MM.1S (cell line): ENCODE measurements around the gene E4F1.
"Not testable (repeated sequence)": the region's sequence is repeated elsewhere in the genome, so short reads cannot be mapped to it uniquely, and the experiment has no call there.

Experiments
- DNase-seq: peaks from one replicate; pipeline ENCODE4 v3.0.0-alpha.2; 2015
- H2AFZ ChIP-seq: fragments of 300-600 bp; sonication (generic); 2 replicates; pipeline ENCODE4 v1.6.0; 2016; ENCODE audit warnings: antibody characterized with exemption, low read length
- H3F3A ChIP-seq: fragments of 300-600 bp; sonication (generic); 2 replicates; pipeline ENCODE4 v1.6.1; 2016; ENCODE audit warnings: mild to moderate bottlenecking, antibody characterized with exemption, low read length, moderate library complexity, mixed read lengths; ENCODE audit not compliant: insufficient read depth
- H3K27ac ChIP-seq: fragments of 300-600 bp; sonication (generic); 2 replicates; pipeline ENCODE4 v1.5.1; 2016; ENCODE audit warnings: mild to moderate bottlenecking, low read length
- H3K27me3 ChIP-seq: fragments of 300-600 bp; sonication (generic); replicated peaks from 2 replicates; pipeline ENCODE4 v1.6.0; 2016; ENCODE audit warnings: low read length; ENCODE audit not compliant: insufficient read depth
- H3K36me3 ChIP-seq: fragments of 300-600 bp; sonication (generic); replicated peaks from 2 replicates; pipeline ENCODE4 v1.6.1; 2016; ENCODE audit warnings: mild to moderate bottlenecking, low read length, mixed read lengths; ENCODE audit not compliant: insufficient read depth
- H3K4me1 ChIP-seq: fragments of 300-600 bp; sonication (generic); 2 replicates; pipeline ENCODE4 v1.6.1; 2016; ENCODE audit warnings: low read length, mixed read lengths
- H3K4me2 ChIP-seq: fragments of 300-600 bp; sonication (generic); 2 replicates; pipeline ENCODE4 v1.6.0; 2016; ENCODE audit warnings: low read depth, low read length
- H3K4me3 ChIP-seq: fragments of 300-600 bp; sonication (generic); 2 replicates; pipeline ENCODE4 v1.5.1; 2016; ENCODE audit warnings: low read length, mixed read lengths
- H3K79me2 ChIP-seq: fragments of 300-600 bp; sonication (generic); 2 replicates; pipeline ENCODE4 v1.6.1; 2016; ENCODE audit warnings: mixed run types, low read length, mixed read lengths
- H3K9ac ChIP-seq: fragments of 300-600 bp; sonication (generic); 2 replicates; pipeline ENCODE4 v1.6.1; 2016; ENCODE audit warnings: low read length, mixed read lengths
- H3K9me2 ChIP-seq: fragments of 300-600 bp; sonication (generic); replicated peaks from 2 replicates; pipeline ENCODE4 v1.6.1; 2016; ENCODE audit warnings: mild to moderate bottlenecking, low read length, mixed read lengths; ENCODE audit not compliant: insufficient read depth
- H3K9me3 ChIP-seq: fragments of 300-600 bp; sonication (generic); replicated peaks from 2 replicates; pipeline ENCODE4 v1.6.1; 2016; ENCODE audit warnings: mild to moderate bottlenecking, low read length, mixed read lengths; ENCODE audit not compliant: insufficient read depth
- H4K20me1 ChIP-seq: fragments of 300-600 bp; sonication (generic); 2 replicates; pipeline ENCODE4 v1.6.1; 2016; ENCODE audit warnings: mild to moderate bottlenecking, low read length, moderate library complexity, mixed read lengths; ENCODE audit not compliant: insufficient read depth
- CTCF ChIP-seq: fragments of 300-600 bp; sonication (generic); IDR thresholded peaks from 2 replicates; pipeline ENCODE4 v1.5.1; 2016; ENCODE audit warnings: antibody characterized with exemption, low read length, mixed read lengths
- EZH2 ChIP-seq: fragments of 300-600 bp; sonication (generic); optimal IDR thresholded peaks from 2 replicates; pipeline ENCODE3; 2017; ENCODE audit warnings: low read depth, mild to moderate bottlenecking, antibody characterized with exemption, low read length, mixed read lengths
- EZH2phosphoT487 ChIP-seq: fragments of 300-600 bp; sonication (generic); IDR thresholded peaks from 2 replicates; pipeline ENCODE4 v1.6.1; 2018; ENCODE audit warnings: antibody characterized with exemption, low read length

Gene E4F1

DNA sequence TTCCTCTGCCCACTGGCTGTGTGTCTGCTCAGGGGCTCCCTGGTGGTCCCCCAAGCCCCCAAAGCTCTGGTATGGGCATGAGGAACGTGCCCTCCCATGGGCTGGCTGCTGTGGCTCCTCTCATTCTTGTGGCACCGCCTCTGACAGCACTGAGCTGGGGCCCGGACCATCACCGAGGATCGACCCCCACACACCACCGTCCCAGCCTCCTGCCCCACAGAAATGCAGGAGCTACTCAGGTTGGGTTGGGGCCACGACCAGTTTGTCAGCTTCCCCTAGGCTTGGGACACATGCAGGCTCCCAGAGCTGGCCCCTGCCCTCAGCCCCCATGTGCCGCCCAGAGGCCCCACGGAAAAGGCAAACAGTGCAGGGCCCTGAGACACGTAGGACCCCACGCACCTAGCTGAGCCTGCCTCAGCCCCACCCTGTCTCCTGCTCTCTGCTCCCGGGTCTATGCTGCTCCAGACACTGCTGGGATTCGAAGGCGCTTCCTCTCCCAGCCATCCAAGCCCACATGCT, 23.7 kb upstream of the E4F1 start:
- no peaks in the 10 kb centered on the region for H3K9me2 ChIP-seq
- no peaks in the 10 kb centered on the region for H3K79me2 ChIP-seq
- no peak overlapping the region for H3K9ac ChIP-seq
- H3K27me3 ChIP-seq = peaks cover 64% of the 10 kb centered on the region
- H2AFZ ChIP-seq = no peak overlapping the region
- H3K36me3 ChIP-seq = no peaks in the 10 kb centered on the region
- DNase-seq = no peak
- TF ChIP-seq EZH2phosphoT487 (no peak), EZH2 (no peak), CTCF (no peak)
- H3K4me2 ChIP-seq = no peak overlapping the region
- no peak overlapping the region for H3K27ac ChIP-seq
- H3K4me3 ChIP-seq = no peak overlapping the region
- 0 out of 2 replicates have a peak, but pooled peaks cover 2% of the 10 kb centered on the region for H3F3A ChIP-seq
- H3K4me1 ChIP-seq = peaks cover 2% of the 10 kb centered on the region; the same call in 1 of the 2 replicates
- no peaks in the 10 kb centered on the region for H3K9me3 ChIP-seq
- no peaks in the 10 kb centered on the region for H4K20me1 ChIP-seq

GRCh38 chr16:2200313-2200712, 23.1 kb upstream of the E4F1 start:
- Histone ChIP-seq H3K9ac (no peak overlapping the region), H2AFZ (no peak overlapping the region), H3K79me2 (no peaks in the 10 kb centered on the region), H3K4me1 (peaks cover 3% of the 10 kb centered on the region; the same call in 1 of the 2 replicates), H3K4me2 (no peak overlapping the region), H3K36me3 (no peaks in the 10 kb centered on the region), H3K27ac (no peak overlapping the region), H3K9me2 (no peaks in the 10 kb centered on the region), H4K20me1 (no peaks in the 10 kb centered on the region), H3K9me3 (no peaks in the 10 kb centered on the region), H3K27me3 (peaks cover 58% of the 10 kb centered on the region), H3F3A (0 out of 2 replicates have a peak, but pooled peaks cover 3% of the 10 kb centered on the region), H3K4me3 (no peak overlapping the region)
- DNase-seq = no peak
- TF ChIP-seq EZH2 (no peak), CTCF (no peak), EZH2phosphoT487 (no peak)

DNA sequence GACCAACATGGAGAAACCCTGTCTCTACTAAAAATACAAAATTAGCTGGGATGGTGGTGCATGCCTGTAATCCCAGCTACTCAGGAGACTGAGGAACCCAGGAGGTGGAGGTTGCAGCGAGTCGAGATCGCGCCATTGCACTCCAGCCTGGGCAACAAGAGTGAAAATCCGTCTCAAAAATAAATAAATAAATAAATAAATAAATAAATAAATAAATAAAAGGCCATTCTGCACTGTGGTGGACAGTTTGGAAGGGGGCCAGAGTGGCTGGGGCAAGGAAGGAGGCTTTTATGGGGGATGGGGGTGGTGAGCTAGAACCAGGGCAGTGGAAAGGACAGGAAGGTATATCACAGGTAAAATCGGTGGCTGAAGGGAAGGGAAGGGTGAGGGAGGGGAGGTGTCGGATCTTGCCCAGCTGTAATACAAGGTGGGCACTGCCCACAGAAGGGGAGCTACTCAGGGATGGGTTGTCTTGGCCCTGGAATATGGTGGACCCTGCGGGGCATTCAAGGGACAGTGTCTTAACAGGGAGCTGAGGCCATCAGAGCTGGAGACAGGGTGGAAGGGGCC, 20.2 kb upstream of the E4F1 start:
- not testable (repeated sequence) for H4K20me1 ChIP-seq, H3K27ac ChIP-seq, DNase-seq, H3K4me2 ChIP-seq, H3K9me2 ChIP-seq, H3F3A ChIP-seq, H3K4me3 ChIP-seq, H3K9me3 ChIP-seq, H3K4me1 ChIP-seq, H2AFZ ChIP-seq, H3K9ac ChIP-seq, H3K36me3 ChIP-seq
- Histone ChIP-seq H3K27me3 (peaks cover 37% of the 10 kb centered on the region), H3K79me2 (peaks cover 27% of the 10 kb centered on the region)

DNA sequence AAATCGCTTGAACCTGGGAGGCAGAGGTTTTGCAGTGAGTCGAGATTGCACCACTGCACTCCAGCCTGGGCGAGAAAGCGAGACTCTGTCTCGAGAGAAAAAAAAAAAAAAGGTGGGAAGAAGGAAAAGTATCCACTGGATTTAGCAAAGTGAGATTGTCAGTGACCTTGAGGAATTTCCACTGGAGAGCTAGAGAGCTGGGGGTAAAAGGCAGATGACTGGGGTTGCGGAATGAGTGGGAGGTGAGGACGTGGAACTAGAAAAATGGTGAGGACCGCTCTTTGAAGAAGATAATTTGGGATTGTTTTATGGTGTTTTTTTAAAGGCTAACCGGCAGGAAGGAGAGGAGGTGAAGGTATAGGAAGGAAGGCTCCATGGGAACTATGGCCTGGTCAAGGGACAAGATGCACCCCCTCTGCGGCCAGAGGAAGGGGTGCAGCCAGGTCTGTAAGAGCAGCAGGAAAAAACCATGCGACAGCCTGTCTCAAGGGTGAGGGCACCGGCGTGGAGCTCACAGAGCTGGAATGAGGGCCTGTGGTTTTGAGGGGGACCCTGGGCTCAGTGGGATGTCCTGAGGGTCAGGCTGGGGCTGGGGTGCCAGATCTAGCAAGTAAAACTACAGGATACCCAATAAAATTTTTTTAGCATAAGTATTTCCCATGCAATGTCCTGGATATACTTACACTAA, 18.8 kb upstream of the E4F1 start:
- Histone ChIP-seq H3K27ac (peak overlapping the region; percentile 74; the same call in 1 of the 2 replicates), H3K9ac (peak overlapping the region; percentile 96), H3K4me1 (peaks cover 6% of the 10 kb centered on the region), H3K9me2 (no peaks in the 10 kb centered on the region), H3K27me3 (peaks cover 24% of the 10 kb centered on the region), H3F3A (0 out of 2 replicates have a peak, but pooled peaks cover 3% of the 10 kb centered on the region), H3K79me2 (peaks cover 27% of the 10 kb centered on the region), H4K20me1 (no peaks in the 10 kb centered on the region), H3K4me2 (peak overlapping the region; percentile 65), H3K4me3 (peak overlapping the region; percentile 98), H3K36me3 (no peaks in the 10 kb centered on the region; the same call in 1 of the 2 replicates), H2AFZ (peak overlapping the region; percentile 76), H3K9me3 (no peaks in the 10 kb centered on the region)
- no peak for TF ChIP-seq CTCF
- no peak for TF ChIP-seq EZH2phosphoT487
- no peak for TF ChIP-seq EZH2
- DNase-seq = no peak
